OCI-LY3 (cell line): ENCODE measurements around the gene APOLD1.
"Not testable (repeated sequence)": the region's sequence is repeated elsewhere in the genome, so short reads cannot be mapped to it uniquely, and the experiment has no call there.

Experiments used
- H2AFZ ChIP-seq: fragments of 200-600, 300-600 bp; shearing (Covaris generic); 2 replicates; pipeline ENCODE4 v1.6.0; 2014; ENCODE audit warnings: antibody characterized with exemption, low read depth, low read length
- H3K27ac ChIP-seq: fragments of 200-600, 300-600 bp; sonication (generic); 2 replicates; pipeline ENCODE4 v1.5.1; 2014; ENCODE audit warnings: mild to moderate bottlenecking, low read length, moderate library complexity, mixed read lengths
- H3K27me3 ChIP-seq: fragments of 200-600, 300-600 bp; sonication (generic); 2 replicates; pipeline ENCODE4 v1.6.1; 2014; ENCODE audit warnings: low read depth, low read length, mixed read lengths
- H3K36me3 ChIP-seq: fragments of 200-600, 300-600 bp; sonication (generic); replicated peaks from 2 replicates; pipeline ENCODE3; 2014; ENCODE audit warnings: low read depth, low read length, mixed read lengths
- H3K4me1 ChIP-seq: fragments of 300-600, 200-600 bp; sonication (generic); 2 replicates; pipeline ENCODE4 v1.6.1; 2014; ENCODE audit warnings: low read length, mixed read lengths
- H3K4me2 ChIP-seq: fragments of 200-600, 300-600 bp; sonication (generic); 2 replicates; pipeline ENCODE4 v1.6.1; 2014; ENCODE audit warnings: low read length, mixed read lengths
- H3K4me3 ChIP-seq: fragments of 300-600, 200-600 bp; sonication (generic); 2 replicates; pipeline ENCODE4 v1.5.1; 2014; ENCODE audit warnings: antibody characterized with exemption, mild to moderate bottlenecking, low read length, moderate library complexity
- H3K79me2 ChIP-seq: fragments of 300-600, 200-600 bp; shearing (Covaris generic); 2 replicates; pipeline ENCODE4 v1.6.1; 2014; ENCODE audit warnings: mild to moderate bottlenecking, low read length, mixed read lengths
- H3K9ac ChIP-seq: fragments of 300-600, 200-600 bp; shearing (Covaris generic); 2 replicates; pipeline ENCODE4 v1.6.0; 2014; ENCODE audit warnings: mild to moderate bottlenecking, low read length, moderate library complexity
- H3K9me3 ChIP-seq: fragments of 200-600, 300-600 bp; shearing (Covaris generic); 2 replicates; pipeline ENCODE4 v1.6.1; 2014; ENCODE audit warnings: low read length, mixed read lengths; ENCODE audit not compliant: insufficient read depth
- H4K20me1 ChIP-seq: fragments of 200-600, 300-600 bp; sonication (generic); 2 replicates; pipeline ENCODE4 v1.6.1; 2016; ENCODE audit warnings: low read length, mixed read lengths; ENCODE audit not compliant: insufficient read depth
- CTCF ChIP-seq: fragments of 200-600, 300-600 bp; sonication (generic); IDR thresholded peaks from 2 replicates; pipeline ENCODE4 v1.5.1; 2014; ENCODE audit warnings: antibody characterized with exemption, low read length, low read depth
- EZH2phosphoT487 ChIP-seq: fragments of 200-600 bp; shearing (Covaris generic); IDR thresholded peaks from 2 replicates; pipeline ENCODE4 v1.6.1; 2018; ENCODE audit warnings: antibody characterized with exemption, mixed run types, low read depth

The APOLD1 gene

GRCh38 chr12:12804011-12804410, 18.6 kb downstream of the APOLD1 start:
- no peak overlapping the region for H3K9ac ChIP-seq
- TF ChIP-seq CTCF (no peak), EZH2phosphoT487 (no peak)

GRCh38 chr12:12804432-12804886, 19.0 kb downstream of the APOLD1 start:
- no peaks in the 10 kb centered on the region for H3K79me2 ChIP-seq
- H2AFZ ChIP-seq, result no peak overlapping the region
- TF ChIP-seq EZH2phosphoT487, result no peak
- TF ChIP-seq CTCF, result no peak
- H3K4me2 ChIP-seq, result no peak overlapping the region
- H3K9ac ChIP-seq, result no peak overlapping the region
- H3K9me3 ChIP-seq, result no peaks in the 10 kb centered on the region
- no peak overlapping the region for H3K4me3 ChIP-seq
- peaks cover 45% of the 10 kb centered on the region for H3K4me1 ChIP-seq
- no peaks in the 10 kb centered on the region for H3K36me3 ChIP-seq
- no peaks in the 10 kb centered on the region for H4K20me1 ChIP-seq
- peaks cover 37% of the 10 kb centered on the region for H3K27me3 ChIP-seq
- no peak overlapping the region for H3K27ac ChIP-seq

More at GRCh38 chr12:12804011-12804410, 18.6 kb downstream of the APOLD1 start:
- Histone ChIP-seq H3K79me2 (no peaks in the 10 kb centered on the region), H3K4me2 (no peak overlapping the region), H3K9me3 (no peaks in the 10 kb centered on the region), H3K4me3 (no peak overlapping the region), H3K36me3 (no peaks in the 10 kb centered on the region), H2AFZ (no peak overlapping the region), H3K27ac (no peak overlapping the region), H4K20me1 (no peaks in the 10 kb centered on the region), H3K27me3 (peaks cover 33% of the 10 kb centered on the region), H3K4me1 (peaks cover 41% of the 10 kb centered on the region)

GRCh38 chr12:12806784-12807516, 21.5 kb downstream of the APOLD1 start:
- no peak overlapping the region for H3K4me2 ChIP-seq
- H3K79me2 ChIP-seq, result no peaks in the 10 kb centered on the region
- peaks cover 38% of the 10 kb centered on the region for H3K4me1 ChIP-seq
- H3K9ac ChIP-seq, result no peak overlapping the region
- TF ChIP-seq CTCF, result no peak
- TF ChIP-seq EZH2phosphoT487, result no peak
- no peaks in the 10 kb centered on the region for H3K9me3 ChIP-seq
- H3K36me3 ChIP-seq, result no peaks in the 10 kb centered on the region
- no peak overlapping the region for H3K4me3 ChIP-seq
- no peak overlapping the region for H3K27ac ChIP-seq
- H2AFZ ChIP-seq, result no peak overlapping the region
- no peaks in the 10 kb centered on the region for H4K20me1 ChIP-seq
- peaks cover 33% of the 10 kb centered on the region for H3K27me3 ChIP-seq

- not testable (repeated sequence) for H2AFZ ChIP-seq, H3K9me3 ChIP-seq, H3K36me3 ChIP-seq, H3K27ac ChIP-seq, H3K4me2 ChIP-seq, H3K79me2 ChIP-seq, H4K20me1 ChIP-seq, H3K4me3 ChIP-seq, H3K9ac ChIP-seq
- peaks cover 33% of the 10 kb centered on the region for H3K4me1 ChIP-seq
- H3K27me3 ChIP-seq, result peaks cover 33% of the 10 kb centered on the region
Measured at GRCh38 chr12:12807517-12807903, 22.1 kb downstream of the APOLD1 start.
